ACC112 (cell line): ENCODE results near the gene FAM168A.

Experiments used
- H2AFZ ChIP-seq: fragments of 200-600 bp; sonication (generic); one replicate; pipeline ENCODE4 v1.6.0; 2017; ENCODE audit warnings: antibody characterized with exemption, low read length; ENCODE audit not compliant: unreplicated experiment
- H3K27ac ChIP-seq: fragments of 200-600 bp; sonication (generic); 2 replicates; pipeline ENCODE4 v1.5.1; 2014; ENCODE audit warnings: low read depth, mild to moderate bottlenecking, antibody characterized with exemption, low read length, moderate library complexity
- H3K27me3 ChIP-seq: fragments of 200-600 bp; sonication (generic); 2 replicates; pipeline ENCODE4 v1.6.1; 2014; ENCODE audit warnings: mild to moderate bottlenecking, antibody characterized with exemption, low read length, moderate library complexity, mixed read lengths; ENCODE audit not compliant: insufficient read depth
- H3K36me3 ChIP-seq: fragments of 200-600 bp; sonication (generic); 2 replicates; pipeline ENCODE4 v1.6.1; 2016; ENCODE audit warnings: mild to moderate bottlenecking, antibody characterized with exemption, low read length, moderate library complexity, mixed read lengths; ENCODE audit not compliant: insufficient read depth
- H3K4me1 ChIP-seq: fragments of 200-600 bp; sonication (generic); one replicate; pipeline ENCODE4 v1.6.1; 2016; ENCODE audit warnings: low read length, mixed read lengths; ENCODE audit not compliant: insufficient read depth, unreplicated experiment, control insufficient read depth
- H3K4me3 ChIP-seq: fragments of 200-600 bp; sonication (generic); 2 replicates; pipeline ENCODE4 v1.5.1; 2014; ENCODE audit warnings: mild to moderate bottlenecking, low read depth, low read length
- H3K79me2 ChIP-seq: fragments of 200-600 bp; sonication (generic); one replicate; pipeline ENCODE4 v1.6.0; 2016; ENCODE audit warnings: low read length; ENCODE audit not compliant: control insufficient read depth, unreplicated experiment, insufficient read depth

Gene FAM168A

DNA sequence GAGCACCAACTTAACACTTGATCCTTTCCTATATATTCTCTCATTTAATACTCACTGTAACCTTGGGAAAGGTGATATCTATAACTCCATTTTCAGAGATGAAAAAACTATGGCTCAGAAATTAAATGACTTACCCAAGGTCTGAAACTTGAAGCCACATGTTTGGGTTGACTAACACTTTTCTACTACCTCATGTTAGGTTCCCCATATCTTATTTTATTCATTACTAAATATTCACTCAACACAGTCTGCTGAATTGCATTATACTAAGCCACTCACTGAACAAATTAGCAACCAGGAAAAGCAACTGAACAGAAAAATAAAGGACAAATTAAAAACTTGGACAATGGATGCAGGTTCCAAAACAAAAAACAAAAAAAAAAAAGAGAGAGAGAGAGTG is 59.9 kb downstream of the FAM168A start:
- no peak overlapping the region for H2AFZ ChIP-seq
- H3K79me2 ChIP-seq = peaks cover 5% of the 10 kb centered on the region
- H3K4me3 ChIP-seq = no peak overlapping the region
- no peaks in the 10 kb centered on the region for H3K36me3 ChIP-seq
- H3K27me3 ChIP-seq = no peaks in the 10 kb centered on the region
- no peak overlapping the region for H3K27ac ChIP-seq
- peaks cover 3% of the 10 kb centered on the region for H3K4me1 ChIP-seq

DNA sequence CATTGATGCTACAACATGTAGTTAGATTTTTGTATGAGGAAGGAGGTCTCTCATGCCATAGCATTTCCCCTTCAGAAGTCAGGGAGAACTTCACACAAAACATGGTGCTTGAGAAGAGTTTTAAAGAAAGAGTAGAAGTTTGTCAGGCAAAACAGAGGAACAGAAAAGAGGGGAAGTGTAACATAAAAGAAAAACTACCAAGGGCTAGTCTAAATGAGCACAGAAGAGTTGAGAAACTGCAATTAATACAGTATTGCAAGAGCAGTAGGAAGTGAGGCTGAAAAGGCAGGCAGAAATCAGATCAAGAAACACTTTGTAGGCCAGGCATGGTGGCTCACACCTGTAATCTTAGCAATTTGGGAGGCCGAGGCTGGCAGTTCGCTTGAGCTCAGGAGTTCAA is 61.0 kb downstream of the FAM168A start:
- Histone ChIP-seq H2AFZ (no peak overlapping the region), H3K27ac (no peak overlapping the region), H3K36me3 (no peaks in the 10 kb centered on the region), H3K27me3 (no peaks in the 10 kb centered on the region), H3K4me1 (peaks cover 3% of the 10 kb centered on the region), H3K4me3 (no peak overlapping the region), H3K79me2 (peaks cover 5% of the 10 kb centered on the region)

DNA sequence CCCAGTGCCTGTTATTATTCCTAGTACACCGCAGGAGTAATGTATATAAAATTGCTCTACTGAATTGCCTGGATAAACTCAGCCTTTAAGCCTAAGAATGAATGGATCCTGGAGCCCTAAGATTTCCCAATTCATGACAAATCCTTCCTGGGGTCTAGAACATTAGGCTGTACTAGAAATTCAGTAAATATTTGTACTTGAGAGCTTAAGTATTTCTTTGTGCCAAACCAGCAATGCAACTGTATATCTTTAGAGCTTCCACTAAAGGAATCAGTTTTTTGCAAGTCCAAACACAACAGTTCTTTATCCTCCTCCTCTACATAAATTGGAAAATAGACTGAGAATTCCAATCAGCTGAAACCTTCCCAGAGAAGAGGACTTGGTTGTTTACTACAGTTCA is 65.6 kb downstream of the FAM168A start:
- no peak overlapping the region for H3K4me3 ChIP-seq
- peaks cover 10% of the 10 kb centered on the region for H3K4me1 ChIP-seq
- no peak overlapping the region for H2AFZ ChIP-seq
- H3K79me2 ChIP-seq = peaks cover 10% of the 10 kb centered on the region
- no peak overlapping the region for H3K27ac ChIP-seq
- H3K27me3 ChIP-seq = no peaks in the 10 kb centered on the region
- H3K36me3 ChIP-seq = no peaks in the 10 kb centered on the region

DNA sequence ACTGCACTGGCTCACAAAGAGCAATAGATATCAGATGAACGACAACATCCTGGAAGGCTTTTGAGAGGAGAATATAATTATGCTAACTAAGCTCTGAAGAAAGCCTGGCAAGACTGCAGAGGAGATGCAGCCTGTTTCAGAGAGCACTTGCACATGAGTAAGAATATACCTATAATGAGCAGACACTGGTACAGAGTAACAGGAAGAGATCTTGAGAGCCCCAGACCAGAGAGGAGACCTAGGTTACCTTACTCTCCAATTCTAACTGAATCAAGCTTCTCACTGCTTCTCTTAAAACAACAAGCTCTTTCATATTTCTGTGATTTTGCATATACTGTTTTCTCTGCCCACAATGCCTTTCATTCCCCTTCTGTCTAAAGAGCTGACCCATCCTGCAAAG is 66.5 kb downstream of the FAM168A start:
- no peak overlapping the region for H3K27ac ChIP-seq
- H3K4me3 ChIP-seq = no peak overlapping the region
- H3K36me3 ChIP-seq = no peaks in the 10 kb centered on the region
- H2AFZ ChIP-seq = no peak overlapping the region
- H3K4me1 ChIP-seq = peaks cover 19% of the 10 kb centered on the region
- peaks cover 10% of the 10 kb centered on the region for H3K79me2 ChIP-seq
- no peaks in the 10 kb centered on the region for H3K27me3 ChIP-seq

DNA sequence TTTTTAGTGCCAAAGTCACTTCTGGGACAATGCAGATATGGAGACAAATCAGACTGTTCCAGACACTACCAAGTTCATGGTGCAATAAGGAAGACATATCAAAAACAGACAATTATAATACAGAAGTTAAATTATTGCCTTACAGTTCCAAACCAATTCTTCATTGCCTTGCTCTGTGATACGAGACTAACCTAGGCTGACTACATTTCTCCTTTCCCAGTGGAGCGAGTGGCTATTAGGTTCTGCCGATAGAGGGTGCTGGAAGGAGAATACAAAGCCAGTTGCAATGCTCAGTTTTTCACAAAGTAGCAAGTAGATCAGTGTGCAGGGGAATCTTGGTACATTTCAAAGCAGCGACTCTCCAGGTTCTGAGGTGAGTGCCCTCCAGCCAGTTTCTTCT is 67.8 kb downstream of the FAM168A start:
- Histone ChIP-seq H3K4me3 (no peak overlapping the region), H2AFZ (no peak overlapping the region), H3K27ac (no peak overlapping the region), H3K4me1 (peaks cover 21% of the 10 kb centered on the region), H3K27me3 (no peaks in the 10 kb centered on the region), H3K36me3 (no peaks in the 10 kb centered on the region), H3K79me2 (peaks cover 10% of the 10 kb centered on the region)

DNA sequence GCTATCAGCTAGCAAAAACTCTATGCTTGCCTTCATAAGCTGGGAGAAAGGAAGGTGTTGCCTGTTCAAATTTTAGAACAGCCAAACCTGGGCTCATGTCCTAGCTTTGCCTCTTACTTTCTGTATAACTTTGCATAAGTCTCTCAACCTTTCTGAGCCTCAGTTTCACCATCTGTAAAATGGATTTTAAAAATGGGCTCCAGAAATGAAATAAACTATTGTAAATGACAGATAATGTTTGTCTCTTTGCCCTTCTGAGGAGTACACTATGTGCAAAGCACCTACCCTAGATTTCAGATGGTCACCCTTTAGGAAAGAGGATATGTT is 68.7 kb downstream of the FAM168A start:
- Histone ChIP-seq H3K79me2 (peaks cover 10% of the 10 kb centered on the region), H3K4me1 (peaks cover 21% of the 10 kb centered on the region), H3K27me3 (no peaks in the 10 kb centered on the region), H3K36me3 (no peaks in the 10 kb centered on the region), H3K27ac (no peak overlapping the region), H2AFZ (no peak overlapping the region), H3K4me3 (peak overlapping the region; percentile 76)

DNA sequence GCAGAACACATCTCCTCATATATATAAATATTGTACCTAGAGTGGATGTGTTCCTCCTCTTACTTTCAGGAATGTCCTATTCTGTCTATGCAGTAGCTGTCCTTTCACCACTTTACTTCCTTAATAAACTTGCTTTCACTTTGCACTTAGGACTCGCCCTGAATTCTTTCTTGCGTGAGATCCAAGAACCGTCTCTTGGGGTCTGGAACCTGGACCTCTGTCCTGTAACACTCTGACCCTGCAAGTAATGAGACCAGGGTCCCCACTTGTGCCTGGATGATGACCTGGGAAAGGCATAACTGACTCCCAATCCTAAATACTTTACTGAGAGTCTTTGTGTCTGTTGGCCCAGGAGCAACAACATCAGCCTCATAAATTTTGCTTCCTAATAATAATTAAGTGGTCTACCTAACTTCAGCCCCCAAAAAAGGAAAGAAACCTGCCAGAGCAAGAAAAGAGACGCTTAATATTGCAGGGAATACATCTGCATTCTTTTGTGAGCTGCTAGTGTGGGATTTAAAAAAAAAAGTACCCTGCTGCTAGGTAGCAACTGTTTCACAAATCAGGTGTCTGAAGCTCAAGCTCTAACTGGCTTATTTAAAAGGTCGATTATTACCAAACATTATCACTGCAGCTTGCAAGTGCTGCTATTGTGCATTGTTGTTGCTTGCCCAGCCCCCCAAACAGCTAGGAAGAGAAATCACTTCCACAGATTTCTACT is 69.3 kb downstream of the FAM168A start:
- Histone ChIP-seq H2AFZ (no peak overlapping the region), H3K27me3 (no peaks in the 10 kb centered on the region), H3K36me3 (no peaks in the 10 kb centered on the region), H3K79me2 (peaks cover 10% of the 10 kb centered on the region), H3K27ac (no peak overlapping the region), H3K4me3 (peak overlapping the region; percentile 76), H3K4me1 (peaks cover 21% of the 10 kb centered on the region)

DNA sequence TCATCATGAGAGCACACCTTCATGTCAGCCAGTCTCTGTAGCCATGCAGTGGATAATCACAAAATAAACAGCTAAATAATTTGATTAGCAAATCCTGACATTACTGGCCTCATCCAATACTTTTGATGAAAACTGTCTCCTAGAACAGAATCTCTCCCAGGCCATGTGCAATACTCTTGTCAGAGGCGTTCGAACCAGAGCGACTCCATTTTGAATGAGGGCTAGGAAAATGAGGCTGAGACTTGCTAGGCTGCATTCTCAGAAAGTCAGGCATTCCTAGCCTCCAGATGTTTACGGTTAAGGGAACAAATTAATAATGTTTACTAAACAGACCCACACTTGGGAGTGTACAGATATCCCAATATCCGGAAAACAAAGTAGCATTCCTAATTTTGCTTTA is 69.9 kb downstream of the FAM168A start:
- peaks cover 21% of the 10 kb centered on the region for H3K4me1 ChIP-seq
- no peak overlapping the region for H2AFZ ChIP-seq
- no peaks in the 10 kb centered on the region for H3K36me3 ChIP-seq
- H3K27me3 ChIP-seq = no peaks in the 10 kb centered on the region
- peak overlapping the region; percentile 76; the same call in 1 of the 2 replicates for H3K4me3 ChIP-seq
- H3K27ac ChIP-seq = no peak overlapping the region
- peaks cover 10% of the 10 kb centered on the region for H3K79me2 ChIP-seq

DNA sequence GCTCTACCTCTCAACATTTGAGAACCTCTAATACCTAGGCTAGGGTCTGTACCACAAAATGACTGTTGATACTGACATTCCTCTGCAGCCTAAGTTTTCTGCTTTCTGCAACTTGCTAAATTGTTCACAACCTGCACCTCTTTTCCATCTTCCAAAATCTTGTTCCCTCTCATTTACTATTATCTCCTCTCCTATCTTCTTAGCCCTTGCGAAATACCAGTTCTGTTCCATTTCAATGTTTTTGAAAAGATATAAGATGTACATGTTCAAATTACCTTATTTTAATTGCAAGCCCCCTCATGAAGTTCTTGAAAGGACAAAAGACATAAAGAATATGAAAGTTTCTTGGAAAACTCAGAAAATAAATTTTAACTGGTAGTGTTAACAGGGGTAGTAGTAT is 72.3 kb downstream of the FAM168A start:
- Histone ChIP-seq H3K36me3 (no peaks in the 10 kb centered on the region), H2AFZ (no peak overlapping the region), H3K4me1 (peaks cover 36% of the 10 kb centered on the region), H3K79me2 (peaks cover 7% of the 10 kb centered on the region), H3K4me3 (no peak overlapping the region), H3K27ac (no peak overlapping the region), H3K27me3 (no peaks in the 10 kb centered on the region)

DNA sequence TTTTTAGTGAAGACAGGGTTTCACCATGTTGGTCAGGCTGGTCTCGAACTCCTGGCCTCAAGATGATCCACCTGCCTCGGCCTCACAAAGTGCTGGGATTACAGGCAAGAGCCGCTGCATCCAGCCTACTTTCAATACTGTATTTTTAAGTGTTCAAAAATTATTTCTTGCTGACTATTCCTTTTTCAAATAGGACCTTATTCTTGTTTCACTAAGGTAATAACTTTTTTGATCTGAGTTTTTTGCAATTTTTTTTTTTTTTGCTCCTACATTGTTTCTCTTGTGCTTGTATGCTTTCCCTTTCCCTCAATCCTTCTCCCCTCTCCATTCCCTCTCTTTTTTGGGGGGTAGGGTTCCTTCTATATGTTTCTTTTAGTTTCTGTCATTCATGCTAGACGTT is 73.1 kb downstream of the FAM168A start:
- Histone ChIP-seq H3K4me1 (peaks cover 39% of the 10 kb centered on the region), H3K36me3 (no peaks in the 10 kb centered on the region), H3K79me2 (peaks cover 7% of the 10 kb centered on the region), H3K27me3 (no peaks in the 10 kb centered on the region), H3K4me3 (no peak overlapping the region), H3K27ac (no peak overlapping the region), H2AFZ (no peak overlapping the region)

DNA sequence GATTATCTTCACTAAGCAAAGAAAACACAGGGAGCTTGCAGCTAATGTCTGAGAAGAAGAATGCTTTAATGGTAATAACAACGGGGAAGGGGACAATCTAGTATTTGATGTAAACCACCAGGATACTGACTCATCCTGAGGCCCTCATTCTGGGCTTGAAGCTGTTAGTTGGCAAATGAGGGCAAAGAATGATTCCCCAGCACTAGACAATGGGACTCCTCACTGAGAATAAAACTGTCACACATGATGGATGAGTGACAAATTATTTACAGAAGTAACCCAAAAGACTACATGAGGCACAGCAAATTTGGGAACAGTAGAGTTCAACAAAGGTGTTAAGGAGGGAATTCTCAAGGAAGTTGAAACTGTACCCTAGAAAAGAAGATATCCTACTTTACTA is 76.3 kb downstream of the FAM168A start:
- Histone ChIP-seq H3K4me3 (no peak overlapping the region), H3K27me3 (no peaks in the 10 kb centered on the region), H3K27ac (no peak overlapping the region), H2AFZ (no peak overlapping the region), H3K4me1 (peaks cover 22% of the 10 kb centered on the region), H3K79me2 (no peaks in the 10 kb centered on the region), H3K36me3 (no peaks in the 10 kb centered on the region)
